Measurements from ENCODE around the gene DDA1.

- TF ChIP-seq ZBTB20 (tag by site-specific recombination; IDR thresholded peaks at IDR 0.05) (no peak), ZNF24 (tag by site-specific recombination; IDR thresholded peaks at IDR 0.05) (no peak), RBAK (tag by site-specific recombination; IDR thresholded peaks at IDR 0.05) (no peak)
- TF ChIP-seq, protein P1, sequence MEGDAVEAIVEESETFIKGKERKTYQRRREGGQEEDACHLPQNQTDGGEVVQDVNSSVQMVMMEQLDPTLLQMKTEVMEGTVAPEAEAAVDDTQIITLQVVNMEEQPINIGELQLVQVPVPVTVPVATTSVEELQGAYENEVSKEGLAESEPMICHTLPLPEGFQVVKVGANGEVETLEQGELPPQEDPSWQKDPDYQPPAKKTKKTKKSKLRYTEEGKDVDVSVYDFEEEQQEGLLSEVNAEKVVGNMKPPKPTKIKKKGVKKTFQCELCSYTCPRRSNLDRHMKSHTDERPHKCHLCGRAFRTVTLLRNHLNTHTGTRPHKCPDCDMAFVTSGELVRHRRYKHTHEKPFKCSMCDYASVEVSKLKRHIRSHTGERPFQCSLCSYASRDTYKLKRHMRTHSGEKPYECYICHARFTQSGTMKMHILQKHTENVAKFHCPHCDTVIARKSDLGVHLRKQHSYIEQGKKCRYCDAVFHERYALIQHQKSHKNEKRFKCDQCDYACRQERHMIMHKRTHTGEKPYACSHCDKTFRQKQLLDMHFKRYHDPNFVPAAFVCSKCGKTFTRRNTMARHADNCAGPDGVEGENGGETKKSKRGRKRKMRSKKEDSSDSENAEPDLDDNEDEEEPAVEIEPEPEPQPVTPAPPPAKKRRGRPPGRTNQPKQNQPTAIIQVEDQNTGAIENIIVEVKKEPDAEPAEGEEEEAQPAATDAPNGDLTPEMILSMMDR (tag by site-specific recombination; IDR thresholded peaks at IDR 0.05): no peak
- TF ChIP-seq, protein P2, sequence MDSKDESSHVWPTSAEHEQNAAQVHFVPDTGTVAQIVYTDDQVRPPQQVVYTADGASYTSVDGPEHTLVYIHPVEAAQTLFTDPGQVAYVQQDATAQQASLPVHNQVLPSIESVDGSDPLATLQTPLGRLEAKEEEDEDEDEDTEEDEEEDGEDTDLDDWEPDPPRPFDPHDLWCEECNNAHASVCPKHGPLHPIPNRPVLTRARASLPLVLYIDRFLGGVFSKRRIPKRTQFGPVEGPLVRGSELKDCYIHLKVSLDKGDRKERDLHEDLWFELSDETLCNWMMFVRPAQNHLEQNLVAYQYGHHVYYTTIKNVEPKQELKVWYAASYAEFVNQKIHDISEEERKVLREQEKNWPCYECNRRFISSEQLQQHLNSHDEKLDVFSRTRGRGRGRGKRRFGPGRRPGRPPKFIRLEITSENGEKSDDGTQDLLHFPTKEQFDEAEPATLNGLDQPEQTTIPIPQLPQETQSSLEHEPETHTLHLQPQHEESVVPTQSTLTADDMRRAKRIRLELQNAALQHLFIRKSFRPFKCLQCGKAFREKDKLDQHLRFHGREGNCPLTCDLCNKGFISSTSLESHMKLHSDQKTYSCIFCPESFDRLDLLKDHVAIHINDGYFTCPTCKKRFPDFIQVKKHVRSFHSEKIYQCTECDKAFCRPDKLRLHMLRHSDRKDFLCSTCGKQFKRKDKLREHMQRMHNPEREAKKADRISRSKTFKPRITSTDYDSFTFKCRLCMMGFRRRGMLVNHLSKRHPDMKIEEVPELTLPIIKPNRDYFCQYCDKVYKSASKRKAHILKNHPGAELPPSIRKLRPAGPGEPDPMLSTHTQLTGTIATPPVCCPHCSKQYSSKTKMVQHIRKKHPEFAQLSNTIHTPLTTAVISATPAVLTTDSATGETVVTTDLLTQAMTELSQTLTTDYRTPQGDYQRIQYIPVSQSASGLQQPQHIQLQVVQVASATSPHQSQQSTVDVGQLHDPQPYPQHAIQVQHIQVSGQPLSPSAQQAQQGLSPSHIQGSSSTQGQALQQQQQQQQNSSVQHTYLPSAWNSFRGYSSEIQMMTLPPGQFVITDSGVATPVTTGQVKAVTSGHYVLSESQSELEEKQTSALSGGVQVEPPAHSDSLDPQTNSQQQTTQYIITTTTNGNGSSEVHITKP (tag by site-specific recombination; IDR thresholded peaks at IDR 0.05): no peak
Measured at GRCh38 chr19:17321655-17322489, 12.5 kb downstream of the DDA1 start.

Data from HEK293 (cell line).